Testis (tissue), 3 donors: ENCODE data around the gene CALU. TPM values are rescaled to one million over a fixed set of nuclear protein-coding genes. Genes with fewer than 3 reads are reported as not detected.

Experiments used
- DNase-seq: peaks from one replicate; pipeline ENCODE4 v3.0.0-alpha.2; 2019
- H3K27ac ChIP-seq, 2 donors: fragments of 200-600 bp; sonication (generic); one replicate each; pipeline ENCODE4 v1.5.1; 2019
- H3K27me3 ChIP-seq: fragments of 200-600 bp; sonication (generic); one replicate; pipeline ENCODE4 v1.5.1; 2019
- H3K36me3 ChIP-seq: fragments of 200-600 bp; sonication (generic); one replicate; pipeline ENCODE4 v1.5.1; 2017; ENCODE audit warnings: low read depth; ENCODE audit errors: missing control alignments
- H3K4me1 ChIP-seq: fragments of 200-600 bp; sonication (generic); one replicate; pipeline ENCODE4 v1.5.1; 2019
- H3K4me3 ChIP-seq, 2 donors: fragments of 200-600 bp; sonication (generic); one replicate each; pipeline ENCODE4 v1.5.1; 2017 to 2019
- H3K9me3 ChIP-seq: fragments of 200-600 bp; sonication (generic); one replicate; pipeline ENCODE4 v1.5.1; 2017
- CTCF ChIP-seq, 3 experiments: fragments of 450-650 bp in 2 of 3; fragments of 200-600 bp in 1 of 3; sonication (generic) in 1 of 3; IDR thresholded peaks; one replicate each; pipeline ENCODE4 v1.5.1; 2016 to 2019; ENCODE audit warnings: antibody characterized with exemption in 3 of 3, mild to moderate bottlenecking in 2 of 3, moderate library complexity in 1 of 3
- POLR2A ChIP-seq: fragments of 450-650 bp; IDR thresholded peaks from one replicate; pipeline ENCODE4 v1.6.1; 2017; ENCODE audit warnings: antibody characterized with exemption, mild to moderate bottlenecking, moderate library complexity
- WGBS, 2 donors: methylation state at CpG; one replicate each; pipeline ENCODE4 v1.1.5; 2018; 5-methylcytosine and 5-hydroxymethylcytosine counted together
- intact Hi-C: fragments of 100-400 bp; cut with DNase I; formaldehyde crosslinking; loops from one replicate; pipeline ENCODE4 v1.15.1; 2023; ENCODE audit warnings: low total_unique reads
- polyA plus RNA-seq: library from polyadenylated mRNA; stranded (reverse); fragments of 350-450 nt; fragmentation: Illumina TruSeq; extraction: RNeasy Lipid Tissue Mini Kit (QIAGEN cat#74804); gene quantifications from one replicate; pipeline ENCODE4 v1.2.3, GENCODE V29; 2014; ENCODE audit warnings: low read depth, low replicate concordance; ENCODE audit not compliant: insufficient read depth
- total RNA-seq, 2 donors: library from RNA; depleted of rRNA; stranded (reverse); fragments of >200 nt; gene quantifications; one replicate each; pipeline ENCODE4 v1.2.3, GENCODE V29; 2016

CALU gene
- total and polyA plus RNA-seq, 3 donors from 2014 or later, result 63.2 to 81.4 (median 63.4) TPM

GRCh38 chr7:128725531-128725930 is 13.6 kb upstream of the CALU start:
- WGBS, 2 donors, result 88% methylated on average over 2 of the region's 2 CpGs
- Histone ChIP-seq H3K9me3 (no peaks in the 10 kb centered on the region), H3K36me3 (no peaks in the 10 kb centered on the region), H3K4me1 (no peaks in the 10 kb centered on the region), H3K27ac (no peak overlapping the region), H3K27me3 (no peaks in the 10 kb centered on the region), H3K4me3 (no peak overlapping the region)
- intact Hi-C loops, result no loop called here
- TF ChIP-seq POLR2A, result no peak
- TF ChIP-seq CTCF (IDR thresholded peaks at IDR 0.05), result no peak
- DNase-seq, result peak; percentile 26

DNA sequence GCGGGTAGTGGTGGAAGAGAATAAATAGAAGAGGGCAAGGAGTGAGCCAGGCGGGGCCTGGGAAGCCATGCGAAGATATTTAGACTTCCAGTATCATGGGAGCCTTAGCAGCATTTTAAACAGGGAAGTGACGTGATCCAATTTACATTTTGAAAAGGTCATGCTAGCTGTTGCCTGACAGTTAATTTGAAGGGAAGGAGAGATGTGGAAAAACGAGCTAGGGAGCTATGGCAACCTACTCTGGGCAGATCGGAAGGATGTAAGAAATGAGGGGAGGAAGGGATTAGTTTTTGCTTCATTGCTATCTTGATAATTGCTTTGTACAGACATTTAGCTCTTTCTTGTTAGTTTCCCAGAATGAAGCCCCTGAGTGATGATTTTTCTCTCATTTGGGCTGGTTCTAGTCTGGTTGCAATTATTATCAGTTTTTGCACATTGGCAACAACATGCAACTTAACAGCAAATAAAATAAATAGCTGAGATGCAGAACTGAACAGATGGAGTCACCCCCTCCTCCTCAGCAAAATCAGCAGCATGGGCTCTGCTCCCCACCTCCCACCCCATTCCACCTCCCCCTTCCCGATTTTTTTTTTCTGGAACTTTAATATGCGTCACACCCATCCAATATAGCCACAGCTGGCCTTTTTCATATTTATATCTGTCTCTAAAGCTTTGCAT is 13.0 kb upstream of the CALU start:
- H3K9me3 ChIP-seq, result no peaks in the 10 kb centered on the region
- TF ChIP-seq CTCF (IDR thresholded peaks at IDR 0.05) (no peak), POLR2A (no peak)
- no peaks in the 10 kb centered on the region for H3K36me3 ChIP-seq
- H3K4me3 ChIP-seq, result no peak overlapping the region
- 65 to 75% methylated on average over 8 of the region's 8 CpGs for WGBS, 2 donors
- no peak overlapping the region for H3K27ac ChIP-seq
- H3K27me3 ChIP-seq, result no peaks in the 10 kb centered on the region
- intact Hi-C loops, result no loop called here
- DNase-seq, result no peak
- H3K4me1 ChIP-seq, result no peaks in the 10 kb centered on the region

GRCh38 chr7:128726737-128727072 is 12.5 kb upstream of the CALU start:
- no peaks in the 10 kb centered on the region for H3K27me3 ChIP-seq
- H3K4me3 ChIP-seq, result no peak overlapping the region
- H3K9me3 ChIP-seq, result no peaks in the 10 kb centered on the region
- H3K27ac ChIP-seq, result no peak overlapping the region
- no peak for TF ChIP-seq POLR2A
- TF ChIP-seq CTCF (IDR thresholded peaks at IDR 0.05), result no peak
- intact Hi-C loops, result no loop called here
- no peaks in the 10 kb centered on the region for H3K4me1 ChIP-seq
- 47 to 72% methylated on average over 1 of the region's 1 CpG for WGBS, 2 donors
- DNase-seq, result no peak
- no peaks in the 10 kb centered on the region for H3K36me3 ChIP-seq

DNA sequence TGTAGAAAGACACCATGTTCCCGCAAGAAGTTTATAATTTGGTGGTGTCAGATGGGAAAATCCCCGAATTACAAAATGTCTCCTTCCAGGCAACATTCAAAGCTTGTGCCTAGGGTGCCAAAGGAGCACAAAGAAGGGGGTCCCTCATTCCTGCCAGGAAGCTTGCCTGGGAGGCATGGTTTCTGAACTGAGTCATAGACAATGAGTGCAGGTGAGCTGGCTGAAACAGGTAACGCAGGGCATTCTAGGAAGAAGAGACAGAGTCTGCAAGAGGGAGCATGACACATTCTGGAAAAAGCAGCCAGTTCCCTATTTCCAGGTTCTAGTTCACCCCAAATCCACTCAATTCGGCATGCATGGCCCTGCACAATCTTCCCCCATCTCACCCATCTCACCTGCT is 11.9 kb upstream of the CALU start:
- H3K4me3 ChIP-seq, result no peak overlapping the region
- WGBS, 2 donors, result 94 to 96% methylated on average over 4 of the region's 4 CpGs
- no peak overlapping the region for H3K27ac ChIP-seq
- no peaks in the 10 kb centered on the region for H3K9me3 ChIP-seq
- no peaks in the 10 kb centered on the region for H3K36me3 ChIP-seq
- TF ChIP-seq POLR2A (no peak), CTCF (IDR thresholded peaks at IDR 0.05) (no peak)
- H3K4me1 ChIP-seq, result no peaks in the 10 kb centered on the region
- intact Hi-C loops, result no loop called here
- DNase-seq, result no peak
- no peaks in the 10 kb centered on the region for H3K27me3 ChIP-seq

- TF ChIP-seq POLR2A (no peak), CTCF (IDR thresholded peaks at IDR 0.05) (no peak)
- Histone ChIP-seq H3K4me3 (no peak overlapping the region), H3K27ac (no peak overlapping the region), H3K4me1 (no peaks in the 10 kb centered on the region), H3K9me3 (no peaks in the 10 kb centered on the region), H3K27me3 (no peaks in the 10 kb centered on the region), H3K36me3 (no peaks in the 10 kb centered on the region)
- DNase-seq, result no peak
- intact Hi-C loops, result no loop called here
- 75 to 79% methylated on average over 2 of the region's 2 CpGs for WGBS, 2 donors
Observed at GRCh38 chr7:128728598-128728997, 10.6 kb upstream of the CALU start.
